LNCAP (cell line): Measurements from ENCODE around the gene FSHR.

Experiments used
- CTCF ChIP-seq: fragments of 450-650 bp; IDR thresholded peaks from 2 replicates; pipeline ENCODE4 v1.5.1; 2017; ENCODE audit warnings: mild to moderate bottlenecking

FSHR gene

GRCh38 chr2:49154140-49154539 is at the start of gene FSHR:
Gene FSHR, minus strand, starts transcription at chr2:49154515. Its CDS starts 98 bp downstream, at chr2:49154417.
- TF ChIP-seq CTCF = no peak

DNA sequence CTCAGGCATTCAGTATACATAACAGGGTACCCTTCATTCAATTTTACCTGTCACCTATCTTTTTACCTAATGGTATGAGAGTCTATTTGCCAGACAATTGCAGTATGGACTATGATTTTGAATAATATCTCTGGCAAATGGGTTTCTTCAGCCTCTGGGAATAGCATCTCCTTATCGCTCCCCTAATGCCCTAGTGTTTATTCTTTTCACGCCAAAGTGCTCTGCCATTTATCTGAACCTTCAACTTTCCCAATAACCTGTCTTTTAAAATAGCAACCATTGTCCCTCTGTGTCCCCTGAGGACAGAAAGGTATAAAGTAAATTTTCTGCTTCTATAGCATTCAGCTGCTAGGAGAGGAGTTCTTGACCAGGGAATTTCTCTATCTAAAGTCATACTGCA is 45.0 kb upstream of the FSHR start:
- no peak for TF ChIP-seq CTCF

DNA sequence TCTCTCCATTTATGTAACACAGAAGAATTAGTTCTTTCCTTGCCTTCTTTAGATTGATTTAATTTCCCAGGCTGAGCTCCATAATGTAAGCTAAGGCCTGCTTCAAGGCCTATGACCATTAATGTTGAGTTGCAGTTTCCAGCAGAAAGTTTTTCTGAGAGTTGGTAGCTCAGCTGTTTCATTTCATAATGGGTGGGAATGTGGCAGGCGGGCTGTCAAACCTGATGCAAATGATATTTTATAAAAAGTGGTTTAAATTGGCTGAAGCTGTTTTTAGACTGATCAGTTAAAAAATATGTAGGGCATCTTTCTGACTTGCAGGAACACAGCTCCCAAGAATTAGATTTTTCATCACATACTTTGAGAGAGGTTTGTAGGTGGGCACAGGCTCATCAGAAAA is 40.4 kb upstream of the FSHR start:
- no peak for TF ChIP-seq CTCF

GRCh38 chr2:49192036-49192435 is 37.7 kb upstream of the FSHR start:
- TF ChIP-seq CTCF = no peak

- no peak for TF ChIP-seq CTCF
Observed at GRCh38 chr2:49189512-49190225, 35.4 kb upstream of the FSHR start.

GRCh38 chr2:49186050-49186648 is 31.8 kb upstream of the FSHR start:
- TF ChIP-seq CTCF = no peak

GRCh38 chr2:49178656-49179055 is 24.3 kb upstream of the FSHR start:
- no peak for TF ChIP-seq CTCF
